Ascending aorta (tissue), 2 donors: ENCODE measurements around the gene A1BG. TPM values are rescaled to one million over a fixed set of nuclear protein-coding genes. Genes with fewer than 3 reads are reported as not detected.

Source experiments
- DNase-seq, 2 donors: peaks; one replicate each; pipeline ENCODE4 v3.0.0-alpha.2; 2019; ENCODE audit warnings: low spot score in 2 of 2
- H3K27ac ChIP-seq, 2 donors: fragments of 200-600 bp; sonication (generic); one replicate each; pipeline ENCODE4 v1.5.1; 2016 to 2017; ENCODE audit warnings: mild to moderate bottlenecking in 1 of 2
- H3K27me3 ChIP-seq: fragments of 200-600 bp; sonication (generic); one replicate; pipeline ENCODE4 v1.5.1; 2017
- H3K36me3 ChIP-seq, 2 donors: fragments of 200-600 bp; sonication (generic); one replicate each; pipeline ENCODE4 v1.5.1; 2016
- H3K4me1 ChIP-seq, 2 donors: fragments of 200-600 bp; sonication (generic); one replicate each; pipeline ENCODE4 v1.5.1; 2016 to 2017; ENCODE audit warnings: mild to moderate bottlenecking in 1 of 2
- H3K4me3 ChIP-seq, 2 donors: fragments of 200-600 bp; sonication (generic); one replicate each; pipeline ENCODE4 v1.5.1; 2016 to 2017; ENCODE audit warnings: mild to moderate bottlenecking in 1 of 2
- H3K9me3 ChIP-seq, 2 donors: fragments of 200-600 bp; sonication (generic); one replicate each; pipeline ENCODE4 v1.5.1; 2016
- CTCF ChIP-seq, 3 experiments: fragments of 200-600 bp in 2 of 3; fragments of 450-650 bp in 1 of 3; sonication (generic) in 2 of 3; IDR thresholded peaks; one replicate each; pipeline ENCODE4 v1.5.1; 2016 to 2019; ENCODE audit warnings: antibody characterized with exemption in 3 of 3, mild to moderate bottlenecking in 1 of 3, moderate library complexity in 1 of 3
- intact Hi-C: fragments of 100-400 bp; cut with DNase I; formaldehyde crosslinking; loops from one replicate; pipeline ENCODE4 v1.15.1; 2023
- total RNA-seq: library from RNA; depleted of rRNA; stranded (reverse); fragments of >200 nt; gene quantifications from one replicate; pipeline ENCODE4 v1.1.0, GENCODE V29; 2016

Gene A1BG
- total RNA-seq, 1 donor from 2014 or later = 0.32 TPM

DNA sequence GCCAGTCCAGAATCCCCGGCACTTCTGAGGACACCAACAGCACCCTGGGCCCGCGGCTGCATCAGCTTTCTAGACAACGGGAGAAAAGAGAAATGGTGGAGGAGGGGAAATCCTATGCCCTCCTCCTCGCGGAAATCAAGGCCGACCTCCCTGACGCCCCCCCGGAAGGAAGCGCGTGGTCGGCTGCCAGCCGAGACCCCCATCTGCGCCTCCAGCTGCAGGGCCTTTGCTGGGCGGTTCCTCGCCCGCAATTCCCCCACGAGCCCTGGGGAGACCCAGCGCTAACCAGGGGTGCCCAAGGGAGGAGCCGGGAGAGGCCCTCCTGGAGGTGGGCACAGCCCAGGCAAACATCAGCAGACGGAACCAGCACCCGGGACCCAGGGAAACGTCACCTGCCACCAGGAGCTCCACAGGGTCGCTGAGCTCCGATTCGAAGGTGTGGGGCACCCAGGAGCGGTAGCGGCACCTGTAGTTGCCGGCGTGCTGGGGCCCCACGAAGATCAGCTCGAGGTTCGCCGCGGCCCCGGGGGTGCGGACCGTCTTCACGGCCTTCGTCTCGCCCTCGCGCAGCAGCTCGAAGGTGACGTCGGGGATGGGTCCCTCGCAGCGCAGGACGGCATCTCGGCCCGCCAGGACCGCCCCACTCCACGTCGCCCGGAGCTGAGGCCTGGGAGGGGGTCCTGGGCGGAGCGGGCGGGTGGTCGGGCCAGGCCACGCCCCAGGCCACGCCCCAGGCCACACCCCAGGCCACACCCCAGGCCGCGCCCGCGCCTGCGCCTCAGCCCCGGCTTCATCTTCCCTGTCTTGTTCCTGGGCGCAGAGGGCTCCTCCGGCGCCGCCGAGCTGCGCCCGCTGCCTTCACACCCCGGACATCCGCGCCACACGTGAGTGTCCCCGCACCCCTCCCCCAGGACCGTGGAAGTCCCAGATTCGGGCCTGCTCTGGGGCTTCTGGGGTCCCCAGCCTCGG lies 6.0 kb downstream of the A1BG start:
- H3K4me1 ChIP-seq = peaks cover 0 to 2% of the 10 kb centered on the region in 2 donors
- TF ChIP-seq CTCF (IDR thresholded peaks at IDR 0.05) = no peak
- peak in 1 of 2 donors; percentile 71 for DNase-seq
- no peaks in the 10 kb centered on the region for H3K36me3 ChIP-seq
- peak overlapping the region; percentile 60 to 72 for H3K4me3 ChIP-seq
- H3K27ac ChIP-seq = peak overlapping the region; percentile 70 to 82
- H3K9me3 ChIP-seq = no peaks in the 10 kb centered on the region
- H3K27me3 ChIP-seq = no peaks in the 10 kb centered on the region
- intact Hi-C loops = no loop called here

DNA sequence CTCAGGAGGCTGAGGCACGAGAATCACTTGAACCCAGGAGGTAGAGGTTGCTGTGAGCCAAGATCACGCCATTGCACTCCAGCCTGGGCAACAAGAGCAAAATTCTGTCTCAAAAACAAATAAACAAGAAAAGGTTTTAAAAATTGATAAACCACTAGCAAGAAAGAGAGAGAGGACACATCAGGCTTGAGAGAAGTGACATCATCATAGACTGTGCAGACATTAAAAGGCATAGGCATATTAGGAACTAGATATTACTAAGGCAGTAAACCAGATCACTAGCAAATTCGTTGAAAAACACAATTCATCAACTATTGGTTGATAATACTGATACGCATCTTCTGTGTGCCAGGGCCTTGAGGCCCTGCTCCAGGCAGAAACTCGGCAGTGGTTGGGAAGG lies 7.7 kb downstream of the A1BG start:
- no peak for TF ChIP-seq CTCF (IDR thresholded peaks at IDR 0.05)
- no peak overlapping the region for H3K27ac ChIP-seq
- intact Hi-C loops = no loop called here
- peaks cover 0 to 17% of the 10 kb centered on the region in 2 donors for H3K36me3 ChIP-seq
- H3K27me3 ChIP-seq = no peaks in the 10 kb centered on the region
- H3K4me1 ChIP-seq = peaks cover 0 to 2% of the 10 kb centered on the region in 2 donors
- no peaks in the 10 kb centered on the region for H3K9me3 ChIP-seq
- DNase-seq = no peak
- H3K4me3 ChIP-seq = no peak overlapping the region

GRCh38 chr19:58338825-58339558 lies 14.3 kb downstream of the A1BG start:
- Histone ChIP-seq H3K4me3 (no peak overlapping the region), H3K27ac (no peak overlapping the region), H3K4me1 (no peaks in the 10 kb centered on the region), H3K9me3 (peaks cover 0 to 8% of the 10 kb centered on the region in 2 donors), H3K27me3 (no peaks in the 10 kb centered on the region), H3K36me3 (peaks cover 39 to 71% of the 10 kb centered on the region in 2 donors)
- no peak for TF ChIP-seq CTCF (IDR thresholded peaks at IDR 0.05)
- DNase-seq = no peak
- intact Hi-C loops = no loop called here

- no peak overlapping the region for H3K27ac ChIP-seq
- H3K4me3 ChIP-seq = no peak overlapping the region
- H3K27me3 ChIP-seq = no peaks in the 10 kb centered on the region
- no peaks in the 10 kb centered on the region for H3K4me1 ChIP-seq
- H3K9me3 ChIP-seq = peaks cover 0 to 8% of the 10 kb centered on the region in 2 donors
- TF ChIP-seq CTCF (IDR thresholded peaks at IDR 0.05) = no peak
- DNase-seq = no peak
- peaks cover 39 to 71% of the 10 kb centered on the region in 2 donors for H3K36me3 ChIP-seq
- intact Hi-C loops = no loop called here
Observed at GRCh38 chr19:58338336-58338735, 15.0 kb downstream of the A1BG start.

DNA sequence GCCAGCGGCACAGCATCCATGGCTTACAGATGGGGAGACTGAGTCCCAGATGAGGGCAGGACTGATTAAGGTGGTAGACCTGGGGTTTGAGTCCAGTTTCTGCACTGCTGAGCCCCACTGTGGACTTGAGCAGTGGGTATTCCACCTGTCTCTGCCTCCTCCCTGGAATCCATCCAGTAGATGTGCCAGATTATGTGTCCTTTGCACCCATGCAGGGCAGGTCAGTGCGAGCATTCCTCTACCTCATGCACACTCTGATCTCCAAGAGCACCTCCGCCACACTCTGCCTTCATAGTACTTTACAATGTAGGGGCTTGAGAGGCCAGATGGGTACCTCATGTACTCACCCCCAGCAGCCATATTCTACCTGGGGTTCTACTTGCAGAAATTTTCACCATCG lies 16.5 kb downstream of the A1BG start:
- peaks cover 39 to 66% of the 10 kb centered on the region in 2 donors for H3K36me3 ChIP-seq
- intact Hi-C loops = no loop called here

More for the DNA sequence above, 16.5 kb downstream of the A1BG start:
- Histone ChIP-seq H3K27ac (no peak overlapping the region), H3K4me3 (no peak overlapping the region), H3K27me3 (no peaks in the 10 kb centered on the region), H3K4me1 (no peaks in the 10 kb centered on the region), H3K9me3 (peaks cover 0 to 8% of the 10 kb centered on the region in 2 donors)
- no peak for TF ChIP-seq CTCF (IDR thresholded peaks at IDR 0.05)
- no peak for DNase-seq
